Body of pancreas (tissue), 4 donors: Measurements from ENCODE around the gene LIN37. TPM values are rescaled to one million over a fixed set of nuclear protein-coding genes. Genes with fewer than 3 reads are reported as not detected.

Experiments
- ATAC-seq: fragments of 150-250 bp; one replicate; pipeline ENCODE4 v1.9.1; 2016
- DNase-seq, 4 donors: peaks; one replicate each; pipeline ENCODE4 v3.0.0-alpha.2; 2019
- H3K27ac ChIP-seq, 4 donors: fragments of 200-600 bp; sonication (generic); 1 replicate in 3 of 4; 2 replicates in 1 of 4; pipeline versions ENCODE4 v1.5.1 to v1.6.1; 2016 to 2019; ENCODE audit warnings: mild to moderate bottlenecking in 1 of 4, mixed read lengths in 1 of 4, moderate library complexity in 1 of 4
- H3K27me3 ChIP-seq, 2 donors: fragments of 200-600 bp; sonication (generic); one replicate each; pipeline ENCODE4 v1.6.0; 2016; ENCODE audit warnings: mild to moderate bottlenecking in 1 of 2
- H3K36me3 ChIP-seq, 2 donors: fragments of 200-600 bp; sonication (generic); replicated peaks in 1 of 2; 2 replicates each; pipeline ENCODE4 v1.5.1; 2016; ENCODE audit warnings: low read depth in 2 of 2; ENCODE audit not compliant: insufficient read depth in 1 of 2
- H3K4me1 ChIP-seq: fragments of 200-600 bp; sonication (generic); one replicate; pipeline ENCODE4 v1.6.0; 2016
- H3K4me3 ChIP-seq, 2 donors: fragments of 200-600 bp; sonication (generic); 1 replicate in 1 of 2; 2 replicates in 1 of 2; pipeline ENCODE4 v1.5.1; 2016 to 2019
- H3K9me3 ChIP-seq, 3 donors: fragments of 200-600 bp; sonication (generic); 1 replicate in 2 of 3; 2 replicates in 1 of 3; pipeline ENCODE4 v1.5.1; 2016
- POLR2A ChIP-seq, 3 donors: fragments of 450-650 bp; IDR thresholded peaks; one replicate each; pipeline ENCODE4 v1.6.1; 2016; ENCODE audit warnings: antibody characterized with exemption in 3 of 3, mild to moderate bottlenecking in 2 of 3
- whole genome bisulfite sequencing, 2 donors: methylation state at CpG; one replicate each; pipeline ENCODE4 v1.1.5; 2017; 5-methylcytosine and 5-hydroxymethylcytosine counted together
- intact Hi-C: fragments of 100-400 bp; cut with DNase I; formaldehyde crosslinking; loops from one replicate; pipeline ENCODE4 v1.15.1; 2023
- total RNA-seq, 2 donors: library from RNA; depleted of rRNA; stranded (reverse); fragments of >200 nt; gene quantifications; one replicate each; pipeline ENCODE4 v1.1.0, GENCODE V29; 2016
- TF ChIP-seq, protein P1 (sequence below), 7 experiments: fragments of 450-650 bp in 4 of 7; fragments of 200-600 bp in 3 of 7; sonication (generic) in 3 of 7; IDR thresholded peaks; one replicate each; pipeline ENCODE4 v1.5.1; 2016 to 2019; ENCODE audit warnings: antibody characterized with exemption in 7 of 7

The LIN37 gene
- total RNA-seq, 2 donors from 2014 or later = 6.7 to 7.6 TPM

DNA sequence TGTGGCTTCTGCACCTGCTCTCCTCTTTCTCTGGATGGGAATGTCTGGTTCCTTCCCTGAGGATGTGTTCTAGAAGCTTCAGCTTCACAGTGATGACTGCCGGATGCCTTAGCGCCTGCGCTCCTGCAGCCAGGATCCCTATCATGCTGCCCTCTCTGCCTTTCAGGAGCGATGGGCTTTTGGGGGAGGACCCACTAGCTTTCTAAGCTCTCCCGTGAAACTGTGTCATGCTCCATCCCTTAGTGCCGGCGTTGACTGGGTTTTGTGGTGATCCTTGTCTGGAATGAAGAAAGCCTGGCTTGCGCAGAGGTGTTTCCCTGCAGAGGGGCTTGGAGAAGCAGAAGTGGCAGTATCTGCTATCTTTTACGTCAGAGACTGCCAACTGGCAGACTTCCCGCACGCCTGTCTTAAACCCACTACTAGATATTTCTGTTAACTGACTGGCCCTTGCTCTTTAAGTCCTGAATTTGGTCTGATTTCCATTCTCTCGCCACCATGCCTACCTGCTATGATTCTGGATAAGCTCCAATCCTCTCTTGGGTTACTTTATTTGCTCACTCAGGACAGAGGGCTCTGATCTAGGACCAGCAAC lies 34.4 kb upstream of the LIN37 start:
- Histone ChIP-seq H3K27ac (no peak overlapping the region), H3K36me3 (no peaks in the 10 kb centered on the region), H3K27me3 (no peaks in the 10 kb centered on the region), H3K4me3 (no peak overlapping the region), H3K9me3 (no peaks in the 10 kb centered on the region), H3K4me1 (peaks cover 22% of the 10 kb centered on the region)
- intact Hi-C loops = loop anchor here (10.0 kb wide), 1 partner anchor 159 kb away; no protein-coding TSS in a partner anchor
- 66 to 79% methylated on average over 12 of the region's 12 CpGs for WGBS, 2 donors
- DNase-seq (no peak), ATAC-seq (no peak)
- TF ChIP-seq POLR2A (IDR thresholded peaks at IDR 0.05) = no peak
- TF ChIP-seq, protein P1, sequence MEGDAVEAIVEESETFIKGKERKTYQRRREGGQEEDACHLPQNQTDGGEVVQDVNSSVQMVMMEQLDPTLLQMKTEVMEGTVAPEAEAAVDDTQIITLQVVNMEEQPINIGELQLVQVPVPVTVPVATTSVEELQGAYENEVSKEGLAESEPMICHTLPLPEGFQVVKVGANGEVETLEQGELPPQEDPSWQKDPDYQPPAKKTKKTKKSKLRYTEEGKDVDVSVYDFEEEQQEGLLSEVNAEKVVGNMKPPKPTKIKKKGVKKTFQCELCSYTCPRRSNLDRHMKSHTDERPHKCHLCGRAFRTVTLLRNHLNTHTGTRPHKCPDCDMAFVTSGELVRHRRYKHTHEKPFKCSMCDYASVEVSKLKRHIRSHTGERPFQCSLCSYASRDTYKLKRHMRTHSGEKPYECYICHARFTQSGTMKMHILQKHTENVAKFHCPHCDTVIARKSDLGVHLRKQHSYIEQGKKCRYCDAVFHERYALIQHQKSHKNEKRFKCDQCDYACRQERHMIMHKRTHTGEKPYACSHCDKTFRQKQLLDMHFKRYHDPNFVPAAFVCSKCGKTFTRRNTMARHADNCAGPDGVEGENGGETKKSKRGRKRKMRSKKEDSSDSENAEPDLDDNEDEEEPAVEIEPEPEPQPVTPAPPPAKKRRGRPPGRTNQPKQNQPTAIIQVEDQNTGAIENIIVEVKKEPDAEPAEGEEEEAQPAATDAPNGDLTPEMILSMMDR (IDR thresholded peaks at IDR 0.05) = no peak

DNA sequence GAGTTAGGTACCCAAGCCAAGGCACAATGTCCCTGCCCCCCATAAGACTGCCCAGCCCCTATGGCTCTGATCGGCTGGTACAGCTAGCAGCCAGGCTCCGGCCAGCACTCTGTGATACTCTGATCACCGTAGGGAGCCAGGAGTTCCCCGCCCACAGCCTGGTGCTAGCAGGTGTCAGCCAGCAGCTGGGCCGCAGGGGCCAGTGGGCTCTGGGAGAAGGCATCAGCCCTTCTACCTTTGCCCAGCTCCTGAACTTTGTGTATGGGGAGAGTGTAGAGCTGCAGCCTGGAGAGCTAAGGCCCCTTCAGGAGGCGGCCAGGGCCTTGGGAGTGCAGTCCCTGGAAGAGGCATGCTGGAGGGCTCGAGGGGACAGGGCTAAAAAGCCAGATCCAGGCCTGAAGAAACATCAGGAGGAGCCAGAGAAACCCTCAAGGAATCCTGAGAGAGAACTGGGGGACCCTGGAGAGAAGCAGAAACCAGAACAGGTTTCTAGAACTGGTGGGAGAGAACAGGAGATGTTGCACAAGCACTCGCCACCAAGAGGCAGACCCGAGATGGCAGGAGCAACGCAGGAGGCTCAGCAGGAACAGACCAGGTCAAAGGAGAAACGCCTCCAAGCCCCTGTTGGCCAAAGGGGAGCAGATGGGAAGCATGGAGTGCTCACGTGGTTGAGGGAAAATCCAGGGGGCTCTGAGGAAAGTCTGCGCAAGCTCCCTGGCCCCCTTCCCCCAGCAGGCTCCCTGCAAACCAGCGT lies 33.6 kb upstream of the LIN37 start:
- Histone ChIP-seq H3K27me3 (no peaks in the 10 kb centered on the region), H3K4me1 (peaks cover 30% of the 10 kb centered on the region), H3K27ac (no peak overlapping the region), H3K4me3 (no peak overlapping the region), H3K36me3 (no peaks in the 10 kb centered on the region), H3K9me3 (no peaks in the 10 kb centered on the region)
- WGBS, 2 donors = 73 to 77% methylated on average over 9 to 11 of the region's 14 CpGs
- TF ChIP-seq, protein P1 (IDR thresholded peaks at IDR 0.05) = no peak
- TF ChIP-seq POLR2A (IDR thresholded peaks at IDR 0.05) = no peak
- DNase-seq = no peak
- ATAC-seq = no peak
- intact Hi-C loops = loop anchor here (10.0 kb wide), 1 partner anchor 160 kb away; no protein-coding TSS in a partner anchor

DNA sequence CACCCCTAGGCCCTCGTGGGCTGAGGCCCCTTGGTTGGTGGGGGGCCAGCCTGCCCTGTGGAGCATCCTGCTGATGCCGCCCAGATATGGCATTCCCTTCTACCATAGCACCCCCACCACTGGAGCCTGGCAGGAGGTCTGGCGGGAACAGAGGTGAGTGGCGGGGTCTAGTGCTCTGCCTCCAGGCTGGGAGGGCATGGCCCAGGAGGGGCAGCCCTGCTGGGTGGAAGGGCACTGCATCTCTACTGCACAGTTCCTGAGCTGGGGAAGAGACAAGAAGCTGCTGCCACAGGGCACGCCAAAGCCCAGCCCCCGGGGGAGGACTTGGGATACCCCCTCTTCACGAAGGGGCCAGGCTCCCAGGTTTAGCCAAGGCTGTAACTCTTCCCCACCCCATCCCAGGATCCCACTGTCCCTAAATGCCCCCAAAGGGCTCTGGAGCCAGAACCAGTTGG lies 33.0 kb upstream of the LIN37 start:
- TF ChIP-seq POLR2A (IDR thresholded peaks at IDR 0.05) = no peak
- TF ChIP-seq, protein P1 (IDR thresholded peaks at IDR 0.05) = no peak
- ATAC-seq (no peak), DNase-seq (no peak)
- intact Hi-C loops = loop anchor here (10.0 kb wide), 1 partner anchor 161 kb away; no protein-coding TSS in a partner anchor
- H3K27me3 ChIP-seq = no peaks in the 10 kb centered on the region
- WGBS, 2 donors = 74 to 88% methylated on average over 5 of the region's 7 CpGs
- H3K9me3 ChIP-seq = no peaks in the 10 kb centered on the region
- H3K36me3 ChIP-seq = peaks cover 2 to 4% of the 10 kb centered on the region in 2 donors
- H3K4me3 ChIP-seq = no peak overlapping the region
- H3K4me1 ChIP-seq = peaks cover 34% of the 10 kb centered on the region
- H3K27ac ChIP-seq = peak overlapping the region in 3 of 4 donors; percentile 51 to 90 (median 85)

DNA sequence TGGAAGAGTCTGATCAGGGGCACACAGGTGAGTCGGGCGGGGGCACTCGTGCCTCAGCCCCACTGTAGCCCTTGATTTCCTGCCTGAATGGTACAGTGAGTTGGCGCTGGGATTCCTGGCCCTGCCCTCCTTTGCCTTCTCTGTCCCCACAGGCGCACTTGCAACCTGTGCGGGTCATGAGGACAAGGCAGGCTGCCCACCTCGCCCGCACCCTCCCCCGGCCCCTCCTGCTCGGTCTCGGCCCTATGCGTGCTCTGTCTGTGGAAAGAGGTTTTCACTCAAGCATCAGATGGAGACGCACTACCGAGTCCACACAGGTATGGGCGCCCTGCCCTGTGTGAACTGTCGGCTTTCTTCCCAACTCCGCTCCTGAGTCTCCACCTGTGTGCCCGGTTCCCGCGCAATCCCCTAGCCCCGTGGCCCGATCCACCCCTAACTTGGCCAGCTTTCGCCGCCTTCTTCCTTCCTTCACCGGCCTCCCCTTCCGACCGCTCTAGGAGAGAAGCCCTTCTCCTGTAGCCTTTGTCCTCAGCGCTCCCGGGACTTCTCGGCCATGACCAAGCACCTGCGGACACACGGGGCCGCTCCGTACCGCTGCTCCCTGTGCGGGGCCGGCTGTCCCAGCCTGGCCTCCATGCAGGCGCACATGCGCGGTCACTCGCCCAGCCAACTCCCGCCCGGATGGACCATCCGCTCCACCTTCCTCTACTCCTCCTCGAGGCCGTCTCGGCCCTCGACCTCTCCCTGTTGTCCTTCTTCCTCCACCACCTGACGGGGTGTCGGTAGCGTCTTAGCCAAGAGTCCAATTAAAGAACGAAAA lies 32.2 kb upstream of the LIN37 start:
- H3K9me3 ChIP-seq = no peaks in the 10 kb centered on the region
- H3K27me3 ChIP-seq = no peaks in the 10 kb centered on the region
- DNase-seq (peak; percentile 67 to 78 (median 72)), ATAC-seq (peak; percentile 24)
- intact Hi-C loops = loop anchor here (10.0 kb wide), 1 partner anchor 161 kb away; no protein-coding TSS in a partner anchor
- TF ChIP-seq POLR2A (IDR thresholded peaks at IDR 0.05) = peak in 2 of 3 donors; percentile 61 to 64
- TF ChIP-seq, protein P1 (IDR thresholded peaks at IDR 0.05) = no peak
- peak overlapping the region; percentile 7 to 50 for H3K4me3 ChIP-seq
- peaks cover 2 to 4% of the 10 kb centered on the region in 2 donors for H3K36me3 ChIP-seq
- H3K27ac ChIP-seq = peak overlapping the region; percentile 68 to 91 (median 88)
- H3K4me1 ChIP-seq = peaks cover 34% of the 10 kb centered on the region
- WGBS, 2 donors = 0 to 1% methylated on average over 40 to 52 of the region's 52 CpGs
